ENCODE results near the gene CCDC92.

DNA sequence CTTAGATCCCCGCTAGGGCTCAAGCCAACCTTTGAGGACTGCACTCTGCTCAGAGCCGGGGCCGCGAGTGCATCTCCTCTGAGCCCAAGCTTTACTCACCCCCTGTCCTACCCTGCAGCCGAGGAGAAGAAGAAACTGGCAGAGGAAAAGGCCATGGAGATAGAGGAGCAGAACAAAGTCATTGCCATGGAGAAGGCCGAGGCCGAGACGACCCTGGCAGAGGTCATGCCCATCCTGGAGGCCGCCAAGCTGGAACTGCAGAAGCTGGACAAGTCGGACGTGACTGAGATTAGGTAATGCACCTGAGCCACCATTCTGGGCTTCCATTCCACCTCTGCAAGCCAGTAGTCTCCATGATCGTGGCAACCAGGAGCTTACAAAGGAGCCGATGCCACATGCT, 69.8 kb downstream of the CCDC92 start:
- TF ChIP-seq POLR2AphosphoS5 (IDR thresholded peaks at IDR 0.05) = no peak
- TF ChIP-seq, protein P1, sequence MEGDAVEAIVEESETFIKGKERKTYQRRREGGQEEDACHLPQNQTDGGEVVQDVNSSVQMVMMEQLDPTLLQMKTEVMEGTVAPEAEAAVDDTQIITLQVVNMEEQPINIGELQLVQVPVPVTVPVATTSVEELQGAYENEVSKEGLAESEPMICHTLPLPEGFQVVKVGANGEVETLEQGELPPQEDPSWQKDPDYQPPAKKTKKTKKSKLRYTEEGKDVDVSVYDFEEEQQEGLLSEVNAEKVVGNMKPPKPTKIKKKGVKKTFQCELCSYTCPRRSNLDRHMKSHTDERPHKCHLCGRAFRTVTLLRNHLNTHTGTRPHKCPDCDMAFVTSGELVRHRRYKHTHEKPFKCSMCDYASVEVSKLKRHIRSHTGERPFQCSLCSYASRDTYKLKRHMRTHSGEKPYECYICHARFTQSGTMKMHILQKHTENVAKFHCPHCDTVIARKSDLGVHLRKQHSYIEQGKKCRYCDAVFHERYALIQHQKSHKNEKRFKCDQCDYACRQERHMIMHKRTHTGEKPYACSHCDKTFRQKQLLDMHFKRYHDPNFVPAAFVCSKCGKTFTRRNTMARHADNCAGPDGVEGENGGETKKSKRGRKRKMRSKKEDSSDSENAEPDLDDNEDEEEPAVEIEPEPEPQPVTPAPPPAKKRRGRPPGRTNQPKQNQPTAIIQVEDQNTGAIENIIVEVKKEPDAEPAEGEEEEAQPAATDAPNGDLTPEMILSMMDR (IDR thresholded peaks at IDR 0.05) = no peak
- TF ChIP-seq EP300 (IDR thresholded peaks at IDR 0.05) = no peak
- TF ChIP-seq POLR2A (IDR thresholded peaks at IDR 0.05) = no peak
